Stimulated activated CD4-positive, alpha-beta T cell treated with anti-CD3 and anti-CD28 coated beads, TNF-alpha, amount 100 ng/mL, for 48 hours (primary cell): Measurements from ENCODE around the gene TPD52L1.

Experiments used
- DNase-seq, 3 donors: peaks; one replicate each; pipeline ENCODE4 v3.0.0-alpha.2; 2020; ENCODE audit warnings: low read depth in 3 of 3

Gene TPD52L1

GRCh38 chr6:125302840-125303511 is 149.4 kb downstream of the TPD52L1 start:
- DNase-seq, result no peak

GRCh38 chr6:125303512-125303854 is 149.9 kb downstream of the TPD52L1 start:
- no peak for DNase-seq

GRCh38 chr6:125304970-125305660 is 151.5 kb downstream of the TPD52L1 start:
- DNase-seq, result no peak

- DNase-seq, result no peak
Measured at GRCh38 chr6:125306756-125307149, 153.2 kb downstream of the TPD52L1 start.

GRCh38 chr6:125307150-125307838 is 153.7 kb downstream of the TPD52L1 start:
- no peak for DNase-seq

GRCh38 chr6:125307964-125308615 is 154.5 kb downstream of the TPD52L1 start:
- DNase-seq, result no peak

GRCh38 chr6:125310994-125311649 is 157.5 kb downstream of the TPD52L1 start:
- DNase-seq, result no peak

- DNase-seq, result no peak
Measured at GRCh38 chr6:125312478-125312877, 158.9 kb downstream of the TPD52L1 start.

GRCh38 chr6:125312950-125313349 is 159.4 kb downstream of the TPD52L1 start:
- no peak for DNase-seq
